Stimulated activated CD4-positive, alpha-beta T cell treated with anti-CD3 and anti-CD28 coated beads, Interleukin-12 subunit alpha, Interleukin-12 subunit beta, amount 100 ng/mL, for 4 hours (primary cell): ENCODE results near the gene DEFB131A.
"Not testable (repeated sequence)": the region's sequence is repeated elsewhere in the genome, so short reads cannot be mapped to it uniquely, and the experiment has no call there.

Source experiments
- DNase-seq: peaks from one replicate; pipeline ENCODE4 v3.0.0-alpha.2; 2020

Gene DEFB131A, protein sequence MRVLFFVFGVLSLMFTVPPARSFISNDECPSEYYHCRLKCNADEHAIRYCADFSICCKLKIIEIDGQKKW

DNA sequence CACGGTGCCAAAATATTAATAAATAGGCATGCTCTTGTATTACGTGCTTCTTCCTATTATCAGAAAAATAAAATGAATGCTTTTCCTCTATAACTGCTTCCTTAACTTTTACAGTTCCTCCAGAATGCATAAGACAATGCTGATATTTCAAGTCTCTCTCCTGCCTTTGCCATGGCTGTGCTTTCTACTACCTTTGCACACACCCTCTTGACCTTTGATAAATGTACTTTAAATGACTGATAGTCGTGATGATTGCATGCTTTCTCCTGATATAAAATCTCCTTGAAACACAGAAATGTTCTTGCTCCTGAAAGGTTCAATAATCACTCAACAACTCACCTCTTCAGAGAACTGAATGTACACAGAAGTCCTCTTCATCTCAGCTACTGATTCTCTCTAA lies at the start of gene DEFB131A:
DEFB131A (plus strand) TSS at position 301 of the 400 bp plus-strand sequence. CDS start 120 bp downstream, outside the sequence.
- DNase-seq = not testable (repeated sequence)

DNA sequence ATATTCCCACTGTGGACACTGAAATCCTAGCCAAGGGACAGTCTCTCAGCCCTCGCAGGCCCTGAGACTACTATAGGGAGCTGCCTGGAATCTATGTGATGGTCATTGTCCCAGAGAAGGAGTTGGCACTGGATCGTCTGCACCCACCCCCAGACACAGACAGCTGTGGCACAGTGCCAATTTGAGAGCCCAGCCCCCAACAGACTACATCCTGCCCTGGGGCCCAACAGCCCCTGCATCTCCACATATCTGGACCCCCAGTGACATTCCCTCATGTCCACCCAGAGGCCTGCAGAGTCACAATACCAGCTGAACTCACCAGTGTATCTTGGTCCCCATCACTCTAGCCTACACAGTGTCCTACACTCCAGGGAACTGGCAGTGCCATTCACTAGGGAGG lies 38.4 kb upstream of the DEFB131A start:
- not testable (repeated sequence) for DNase-seq

DNA sequence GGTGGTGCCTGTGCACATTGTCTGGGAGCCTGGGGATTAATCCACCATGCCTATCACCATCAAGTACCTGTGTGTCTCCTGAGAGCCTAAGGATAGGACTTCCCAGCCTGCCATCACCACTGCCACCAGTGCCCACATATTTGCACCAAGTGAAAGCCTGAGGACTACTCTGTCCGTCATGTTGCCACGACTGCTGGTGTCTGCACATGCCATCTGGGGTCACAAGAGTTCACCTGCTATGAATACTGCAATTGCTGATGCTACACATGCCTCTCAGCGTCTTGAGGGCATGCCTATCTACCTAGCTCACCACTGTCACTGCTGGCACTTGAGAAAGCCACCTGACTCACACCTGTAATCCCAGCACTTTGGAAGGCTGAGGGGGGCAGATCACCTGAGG lies 37.7 kb upstream of the DEFB131A start:
- DNase-seq = not testable (repeated sequence)

DNA sequence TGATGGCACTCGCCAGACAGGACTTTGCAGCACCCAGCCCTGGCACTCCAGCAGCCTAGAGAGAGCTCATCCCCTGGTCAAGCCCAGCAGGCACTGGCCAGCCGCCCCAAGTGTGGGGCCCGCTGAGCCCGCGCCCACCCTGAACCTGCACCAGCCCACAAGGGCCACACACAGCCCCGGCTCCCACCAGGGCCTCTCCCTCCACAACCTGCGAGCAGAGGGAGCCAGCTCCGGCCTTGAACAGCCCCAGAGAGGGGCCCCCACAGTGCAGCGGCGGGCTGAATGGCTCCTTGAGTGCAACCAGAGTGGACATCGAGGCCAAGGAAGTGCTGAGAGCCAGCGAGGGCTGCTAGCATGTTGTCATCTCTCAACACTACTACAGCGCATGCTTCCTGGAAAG lies 34.4 kb upstream of the DEFB131A start:
- DNase-seq = no peak

DNA sequence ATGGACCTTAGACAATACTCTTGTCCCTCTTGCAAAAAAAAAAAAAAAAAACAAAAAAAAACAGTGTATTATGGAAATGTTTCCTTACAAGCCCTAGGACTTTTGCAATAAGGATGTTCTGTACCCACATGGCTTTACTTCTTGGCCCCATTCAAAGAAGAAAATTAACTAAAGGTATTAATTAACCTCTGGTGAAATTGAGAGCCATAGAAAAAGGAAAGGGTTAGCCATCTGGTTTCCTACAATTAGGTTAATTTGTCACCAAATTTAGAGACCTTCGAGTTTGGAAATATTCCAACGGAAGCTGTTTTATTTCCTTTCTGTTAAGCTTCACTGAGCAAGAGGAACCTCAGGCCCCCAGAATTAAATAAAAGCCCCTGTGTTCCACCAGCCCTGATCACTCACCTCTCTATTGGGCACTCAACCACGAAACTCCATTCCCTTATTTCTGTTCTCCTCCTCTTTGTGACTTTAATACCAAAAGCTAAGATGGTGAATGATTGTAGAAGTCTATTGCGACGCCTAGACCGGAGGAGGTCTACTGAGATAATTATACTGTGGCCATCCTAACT lies 22.2 kb upstream of the DEFB131A start:
- not testable (repeated sequence) for DNase-seq

DNA sequence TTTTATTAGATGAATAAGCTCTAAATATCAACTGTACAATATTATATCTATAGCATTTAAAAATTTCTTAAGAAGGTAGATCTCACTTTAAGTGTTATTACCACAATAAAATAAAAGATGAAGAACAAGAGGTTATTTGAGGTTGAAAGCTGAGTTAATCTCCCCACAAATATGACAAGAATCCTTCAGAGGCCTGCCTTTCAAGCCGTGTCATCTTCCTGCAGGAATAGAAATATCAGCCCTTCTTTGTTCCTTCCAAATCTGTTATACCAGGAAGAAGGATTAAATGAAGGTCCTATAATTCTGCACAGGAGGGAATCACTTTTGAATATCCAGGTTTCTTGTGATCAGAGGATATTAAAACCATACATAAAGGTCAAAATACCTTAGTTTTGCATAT lies 18.3 kb upstream of the DEFB131A start:
- not testable (repeated sequence) for DNase-seq

DNA sequence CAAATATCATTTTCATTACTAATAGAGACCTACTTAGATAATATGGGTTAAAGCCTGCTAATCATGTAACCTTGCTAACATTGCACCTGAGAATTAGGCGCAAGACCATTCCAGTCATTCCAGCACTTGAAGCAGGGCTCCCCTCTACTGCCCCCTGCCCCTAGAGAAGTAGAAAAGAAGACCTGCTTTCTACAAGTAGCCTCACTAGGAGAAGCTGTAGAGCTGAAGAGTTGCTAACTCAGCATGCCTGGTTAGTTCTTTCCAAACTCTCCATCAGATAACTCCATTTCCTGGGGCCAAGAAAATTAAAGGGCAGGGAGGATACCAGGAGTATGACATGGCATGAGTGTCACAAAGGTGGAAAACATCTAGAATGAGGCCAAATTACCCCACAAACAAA lies 14.2 kb upstream of the DEFB131A start:
- DNase-seq = not testable (repeated sequence)

DNA sequence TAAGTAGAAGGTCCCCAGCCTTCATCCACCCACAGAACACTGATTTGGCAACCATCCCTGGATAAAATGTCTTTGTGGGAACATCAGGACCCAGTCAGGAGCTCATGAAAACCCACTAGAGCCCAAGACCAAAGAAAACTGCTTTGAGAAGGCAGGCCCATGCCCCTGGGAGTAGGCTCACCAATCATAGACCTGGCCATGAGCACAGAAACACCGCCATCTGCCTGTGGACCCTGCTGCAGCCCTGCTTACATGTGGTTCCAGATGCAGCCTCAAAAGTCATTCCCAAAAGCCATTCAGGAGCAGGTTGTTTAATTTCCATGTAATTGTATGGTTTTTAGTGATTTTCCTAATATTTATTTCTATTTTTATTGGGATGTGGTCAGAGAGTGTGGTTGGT lies 10.9 kb upstream of the DEFB131A start:
- DNase-seq = not testable (repeated sequence)

DNA sequence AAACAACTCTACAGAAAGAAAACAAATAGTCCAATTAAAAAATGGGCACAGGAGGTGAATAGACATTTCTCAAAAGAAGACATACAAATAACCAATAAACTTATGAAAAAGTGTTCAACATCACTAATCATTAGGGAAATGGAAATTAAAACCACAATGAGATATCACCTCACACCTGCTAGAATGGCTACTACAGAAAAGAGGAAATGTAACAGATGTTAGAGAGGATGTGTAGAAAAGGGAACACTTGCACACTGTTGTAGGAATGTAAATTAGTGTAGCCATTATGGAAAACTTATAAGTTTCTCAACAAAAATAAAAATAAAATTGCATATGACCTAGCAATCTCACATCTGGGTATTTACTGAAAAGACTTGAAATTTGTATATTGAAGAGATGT lies 7.5 kb upstream of the DEFB131A start:
- not testable (repeated sequence) for DNase-seq

DNA sequence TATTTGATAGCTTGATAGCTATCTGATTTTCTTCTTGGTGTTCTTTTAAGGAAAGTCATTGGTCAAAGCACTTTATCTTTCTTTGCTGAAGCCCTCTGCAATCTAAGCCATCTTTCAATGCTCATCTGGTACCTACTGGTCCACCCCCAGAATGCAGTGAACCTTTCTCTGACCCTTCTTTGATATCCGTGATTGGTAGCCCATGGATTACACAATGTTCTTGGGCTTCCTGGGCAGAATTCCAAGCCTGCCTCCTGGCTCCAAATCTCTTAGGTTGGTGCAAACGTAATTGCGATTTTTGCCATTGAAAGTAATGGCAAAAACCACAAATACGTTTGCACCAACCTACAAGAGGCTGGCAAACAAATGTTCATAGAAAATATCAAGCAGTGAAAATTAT lies 1.9 kb upstream of the DEFB131A start:
- DNase-seq = not testable (repeated sequence)

DNA sequence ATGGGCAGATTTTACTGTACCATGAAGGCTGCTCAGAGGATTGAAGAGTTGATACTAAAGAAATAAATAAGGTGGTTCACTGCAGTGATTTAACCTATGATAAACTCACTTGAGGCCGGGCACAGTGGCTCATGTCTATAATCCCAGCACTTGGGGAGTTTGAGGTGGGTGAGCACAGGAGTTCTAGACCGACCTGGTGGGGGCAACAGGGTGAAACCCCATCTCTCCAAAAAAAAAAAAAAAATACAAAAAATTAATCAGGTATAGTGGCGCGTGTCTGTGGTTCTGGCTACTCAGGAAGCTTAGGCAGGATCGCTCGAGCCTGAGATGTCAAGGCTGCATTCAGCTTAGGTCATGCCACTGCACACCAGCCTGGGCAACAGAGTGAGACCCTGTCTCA lies 467 bp downstream of the DEFB131A start:
- not testable (repeated sequence) for DNase-seq

DNA sequence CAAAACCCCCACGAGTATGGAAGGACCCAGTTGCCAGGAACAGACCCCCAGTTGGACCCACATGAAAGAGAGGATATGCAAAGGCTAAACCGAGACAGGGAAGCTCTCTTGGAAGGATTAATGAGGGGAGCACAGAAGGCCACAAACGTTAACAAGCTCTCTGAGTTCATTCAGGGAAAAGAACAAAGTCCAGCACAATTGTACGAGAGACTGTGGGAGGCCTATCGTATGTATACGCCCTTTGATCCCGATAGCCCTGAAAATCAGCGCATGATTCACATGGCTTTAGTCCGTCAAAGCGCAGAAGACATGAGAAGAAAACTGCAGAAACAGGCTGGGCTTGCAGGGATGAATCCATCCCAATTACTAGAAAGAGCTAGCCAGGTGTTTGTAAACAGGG lies 8.0 kb downstream of the DEFB131A start:
- not testable (repeated sequence) for DNase-seq

DNA sequence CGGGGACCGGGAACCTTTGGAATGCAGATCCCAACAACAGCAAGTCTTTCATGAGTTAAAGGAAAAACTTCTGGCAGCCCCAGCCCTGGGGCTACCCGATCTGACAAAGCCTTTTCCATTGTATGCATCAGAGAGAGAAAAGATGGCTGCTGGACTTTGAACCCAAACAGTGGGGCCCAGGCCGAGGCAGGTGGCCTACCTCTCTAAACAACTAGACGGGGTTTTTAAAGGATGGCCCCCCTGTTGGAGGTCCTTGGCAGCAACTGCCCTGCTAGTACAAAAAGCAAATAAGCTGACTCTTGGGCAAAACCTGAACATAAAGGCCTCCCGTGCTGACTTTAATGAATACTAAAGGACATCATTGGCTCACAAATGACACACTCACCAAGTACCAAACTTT lies 10.1 kb downstream of the DEFB131A start:
- not testable (repeated sequence) for DNase-seq

DNA sequence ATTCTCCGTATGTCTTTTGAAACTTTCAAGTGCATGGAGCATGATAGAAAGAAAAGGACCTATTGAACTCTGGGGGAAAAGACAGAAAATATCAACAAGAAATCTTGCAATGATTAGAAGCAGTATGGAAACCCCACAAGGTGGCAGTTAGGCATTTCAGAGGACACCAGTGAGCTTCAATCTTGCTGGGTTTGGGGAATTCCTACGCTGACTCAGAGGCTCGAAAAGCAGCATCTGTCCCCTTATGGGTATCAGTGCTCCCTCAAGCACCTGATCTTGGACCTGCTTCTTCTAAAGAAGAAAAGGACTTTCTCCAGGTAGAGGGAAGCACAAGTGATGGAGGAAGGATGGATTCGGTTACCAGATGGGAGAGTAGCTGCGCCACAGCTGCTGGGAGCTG lies 10.8 kb downstream of the DEFB131A start:
- not testable (repeated sequence) for DNase-seq

DNA sequence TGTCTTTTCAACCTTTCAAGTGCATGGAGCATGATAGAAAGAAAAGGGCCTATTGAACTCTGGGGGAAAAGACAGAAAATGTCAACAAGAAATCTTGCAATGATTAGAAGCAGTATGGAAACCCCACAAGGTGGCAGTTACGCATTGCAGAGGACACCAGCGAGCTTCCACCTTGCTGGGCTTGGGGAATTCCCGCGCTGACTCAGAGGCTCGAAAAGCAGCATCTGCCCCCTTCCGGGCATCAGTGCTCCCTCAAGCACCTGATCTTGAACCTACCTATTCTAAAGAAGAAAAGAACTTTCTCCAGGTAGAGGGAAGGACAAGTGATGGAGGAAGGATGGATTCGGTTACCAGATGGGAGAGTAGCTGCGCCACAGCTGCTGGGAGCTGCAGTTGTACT lies 35.3 kb downstream of the DEFB131A start:
- DNase-seq = not testable (repeated sequence)

DNA sequence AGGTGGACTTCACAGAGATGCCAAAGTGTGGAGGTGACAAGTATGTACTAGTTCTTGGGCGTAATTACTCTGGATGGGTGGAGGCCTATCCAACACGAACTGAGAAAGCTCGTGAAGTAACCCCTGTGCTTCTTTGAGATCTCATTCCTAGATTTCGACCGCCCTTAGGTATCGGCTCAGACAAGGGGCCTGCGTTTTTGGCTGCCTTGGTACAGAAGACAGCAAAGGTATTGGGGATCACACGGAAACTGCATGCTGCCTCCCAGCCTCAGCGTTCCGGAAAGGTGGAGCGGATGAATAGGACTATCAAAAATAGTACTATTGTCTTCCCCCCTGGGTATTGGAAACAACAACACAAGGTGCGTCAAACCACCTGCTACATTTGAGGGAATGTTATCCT lies 35.9 kb downstream of the DEFB131A start:
- DNase-seq = not testable (repeated sequence)

DNA sequence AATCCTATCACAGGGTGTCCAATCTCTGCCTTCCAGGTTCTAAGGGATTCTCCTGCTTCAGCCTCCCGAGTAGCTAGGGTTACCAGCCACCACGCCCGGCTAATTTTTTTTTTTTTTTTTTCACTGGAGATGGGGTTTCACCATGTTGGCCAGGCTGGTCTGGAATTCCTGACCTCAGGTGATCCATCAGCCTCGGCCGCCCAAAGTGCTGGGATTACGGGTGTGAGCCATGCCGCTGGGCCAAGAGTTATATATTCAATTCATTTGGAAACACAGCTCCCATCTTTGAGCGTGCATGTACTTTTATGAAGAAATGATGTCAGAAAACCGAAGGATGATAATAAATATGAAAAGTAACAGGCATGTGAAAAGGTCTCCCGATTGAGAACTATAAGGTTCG lies 38.7 kb downstream of the DEFB131A start:
- not testable (repeated sequence) for DNase-seq

DNA sequence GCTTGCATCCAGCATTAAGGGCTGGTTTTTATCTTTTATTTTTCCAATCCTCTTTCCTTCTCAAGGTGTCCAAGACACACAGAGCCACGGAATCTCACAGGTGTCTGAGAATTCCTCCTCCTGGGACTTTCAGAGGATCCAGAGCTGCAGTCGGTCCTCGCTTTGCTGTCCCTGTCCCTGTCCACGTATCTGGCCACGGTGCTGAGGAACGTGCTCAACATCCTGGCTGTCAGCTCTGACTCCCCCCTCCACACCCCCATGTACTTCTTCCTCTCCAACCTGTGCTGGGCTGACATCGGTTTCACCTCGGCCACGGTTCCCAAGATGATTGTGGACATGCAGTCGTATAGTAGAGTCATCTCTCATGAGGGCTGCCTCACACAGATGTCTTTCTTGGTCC lies 39.5 kb downstream of the DEFB131A start:
- not testable (repeated sequence) for DNase-seq

DNA sequence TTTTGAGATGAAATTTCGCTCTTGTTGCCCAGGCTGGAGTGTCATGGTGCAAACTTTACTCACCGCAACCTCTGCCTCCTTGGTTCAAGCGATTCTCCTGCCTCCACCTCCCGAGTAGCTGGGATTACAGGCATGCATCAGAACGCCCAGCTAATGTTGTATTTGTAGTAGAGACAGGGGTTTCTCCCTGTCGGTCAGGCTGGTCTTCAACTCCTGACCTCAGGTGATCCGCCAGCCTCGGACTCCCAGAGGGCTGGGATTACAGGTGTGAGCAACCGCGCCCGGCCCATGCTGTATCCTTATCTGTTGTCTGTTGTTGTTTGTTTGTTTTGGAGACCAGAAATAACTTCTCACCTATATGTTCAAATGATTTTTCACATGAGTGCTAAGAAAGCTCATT lies 42.7 kb downstream of the DEFB131A start:
- DNase-seq = not testable (repeated sequence)

DNA sequence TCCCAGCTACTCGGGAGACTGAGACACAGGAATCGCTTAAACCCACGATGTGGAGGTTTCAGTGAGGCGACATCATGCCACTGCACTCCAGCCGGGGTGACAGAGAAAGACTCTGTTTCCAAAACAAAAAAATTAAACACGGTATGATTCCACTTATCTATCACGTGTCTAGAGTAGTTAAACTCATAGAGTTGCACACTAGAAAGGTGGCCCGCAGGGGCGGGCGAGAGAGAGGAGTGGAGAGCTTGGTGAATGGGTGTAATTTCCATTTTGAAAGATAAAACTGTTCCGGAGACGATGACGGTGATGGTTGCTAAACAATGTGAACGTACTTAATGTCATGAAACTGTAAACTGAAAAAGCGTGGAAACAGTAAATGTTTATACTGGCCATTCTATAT lies 44.6 kb downstream of the DEFB131A start:
- DNase-seq = not testable (repeated sequence)

DNA sequence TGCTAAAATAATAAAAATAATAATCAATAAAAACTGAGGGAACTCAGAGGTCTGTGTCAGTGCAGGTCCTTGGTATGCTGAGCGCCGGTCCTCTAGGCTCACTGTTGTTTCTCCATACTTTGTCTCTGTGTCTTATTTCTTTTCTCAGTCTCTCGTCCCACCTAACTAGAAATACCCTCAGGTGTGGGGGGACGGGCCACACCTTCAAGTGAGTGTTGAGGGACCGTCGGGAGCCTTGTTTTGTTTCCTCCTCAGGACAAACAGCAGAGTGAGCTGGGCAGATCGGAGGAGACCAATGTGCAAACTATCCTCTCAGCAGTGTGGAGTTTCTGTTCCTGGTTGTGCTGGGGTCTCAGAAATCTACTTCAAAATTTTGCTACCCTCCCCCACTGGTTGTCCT lies 46.3 kb downstream of the DEFB131A start:
- not testable (repeated sequence) for DNase-seq

DNA sequence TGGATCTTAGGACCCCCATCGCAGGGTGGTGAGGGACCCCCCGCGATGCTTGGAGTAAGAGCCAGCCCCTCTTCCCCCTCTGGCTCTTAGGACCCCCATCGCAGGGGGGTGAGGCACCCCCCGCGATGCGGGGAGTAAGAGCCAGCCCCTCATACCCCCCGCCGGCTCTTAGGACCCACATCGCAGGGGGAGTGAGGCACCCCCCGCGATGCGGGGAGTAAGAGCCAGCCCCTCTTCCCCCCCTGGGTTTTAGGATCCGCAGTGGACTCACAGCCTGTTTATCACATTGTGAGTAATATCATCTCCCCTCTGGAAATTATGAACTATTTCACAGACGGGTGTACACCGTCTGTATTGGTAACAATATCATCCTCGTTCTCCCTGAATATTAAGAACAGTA lies 46.8 kb downstream of the DEFB131A start:
- not testable (repeated sequence) for DNase-seq

DNA sequence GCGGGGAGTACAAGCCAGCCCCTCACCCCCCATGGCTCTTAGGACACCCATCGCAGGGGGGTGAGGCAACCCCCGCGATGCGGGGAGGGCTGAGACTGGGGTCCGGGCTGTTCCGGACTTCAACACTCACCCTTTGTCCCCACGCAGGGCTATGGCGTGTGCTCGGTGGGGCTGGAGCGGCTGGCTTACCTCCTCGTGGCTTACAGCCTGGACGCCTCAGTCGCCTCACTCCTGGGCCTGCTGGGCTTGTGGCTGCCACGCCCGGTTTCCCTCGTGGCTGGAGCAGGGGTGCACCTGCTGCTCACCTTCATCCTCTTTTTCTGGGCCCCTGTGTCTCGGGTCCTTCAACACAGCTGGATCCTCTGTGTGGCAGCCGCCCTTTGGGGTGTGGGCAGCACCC lies 49.4 kb downstream of the DEFB131A start:
- not testable (repeated sequence) for DNase-seq

DNA sequence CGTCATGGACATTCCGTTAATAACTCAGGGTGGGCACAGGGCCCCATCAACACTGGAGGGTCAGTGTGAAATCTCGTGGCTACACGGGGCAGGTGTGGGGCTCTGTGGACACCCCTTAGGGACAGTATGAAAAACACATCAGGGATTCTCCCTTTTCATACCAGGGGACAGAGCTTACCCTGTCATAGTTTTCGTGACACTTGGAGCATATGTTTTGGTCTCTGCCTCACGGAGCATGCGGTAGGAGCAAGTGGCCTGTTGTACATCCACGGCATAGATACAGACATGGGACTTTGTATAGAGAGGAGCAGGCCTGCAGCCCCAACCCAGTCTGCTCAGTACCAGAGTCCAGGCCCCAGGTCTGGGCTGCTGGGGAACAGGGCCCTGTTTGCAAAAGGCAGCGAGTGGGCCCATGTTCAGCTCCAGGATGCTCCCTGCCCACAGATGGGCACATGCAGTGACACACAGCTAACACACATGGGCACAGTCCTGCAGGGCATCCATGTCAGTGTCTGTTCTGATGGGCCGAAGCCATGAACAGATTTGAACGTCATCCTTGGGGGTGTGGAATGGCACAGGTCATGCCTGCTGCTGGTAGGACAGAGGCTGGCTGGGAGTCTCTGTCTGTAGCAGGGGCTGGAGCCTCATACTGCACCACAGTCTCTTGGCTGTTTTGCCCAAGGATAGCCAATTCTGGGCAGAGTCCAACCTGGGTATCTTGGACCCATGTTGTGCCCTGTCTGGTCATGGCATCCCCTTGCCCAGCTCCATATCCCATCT lies 50.2 kb downstream of the DEFB131A start:
- DNase-seq = not testable (repeated sequence)
